ENCODE data around the gene RPH3AL. TPM values are rescaled to one million over a fixed set of nuclear protein-coding genes. Genes with fewer than 3 reads are reported as not detected.
"Not testable (repeated sequence)": the region's sequence is repeated elsewhere in the genome, so short reads cannot be mapped to it uniquely, and the experiment has no call there.

The RPH3AL gene
- total RNA-seq, 1 experiment from 2014 or later: 24.9 TPM

GRCh38 chr17:372157-373152 is 19.8 kb upstream of the RPH3AL start:
- POLR2A ChIA-PET (ENCODE audit: unreplicated experiment): no interaction called here
- Histone ChIP-seq H3K9me3 (ENCODE audit: low read length) (no peaks in the 10 kb centered on the region), H4K20me1 (ENCODE audit: low read length) (no peaks in the 10 kb centered on the region), H3K36me3 (ENCODE audit: low read depth, low read length) (no peaks in the 10 kb centered on the region), H3K4me3 (ENCODE audit: low read length) (no peak overlapping the region), H3F3A (ENCODE audit: low read length, unreplicated experiment) (no peaks in the 10 kb centered on the region), H2AFZ (ENCODE audit: low read length) (no peak overlapping the region), H3K79me2 (ENCODE audit: low read length) (no peaks in the 10 kb centered on the region), H3K9me2 (replicated peaks; ENCODE audit: low read length) (no peaks in the 10 kb centered on the region), H3K9ac (ENCODE audit: low read length) (no peak overlapping the region), H3K4me1 (ENCODE audit: insufficient read depth, low read length) (peaks cover 4% of the 10 kb centered on the region; the same call in 1 of the 2 replicates), H3K4me2 (ENCODE audit: low read length) (no peak overlapping the region), H3K27me3 (ENCODE audit: low read length) (no peaks in the 10 kb centered on the region), H3K27ac (ENCODE audit: low read length) (no peak overlapping the region)
- intact Hi-C loops (cut with micrococcal nuclease): no loop called here
- CTCF ChIA-PET: no interaction called here
- DNase-seq (no peak), ATAC-seq (no peak)
- no TSS peak for BruUV-seq (replicated peaks)
- TF ChIP-seq CTCF (conservative IDR thresholded peaks at IDR 0.05; ENCODE audit: low read depth, low read length): no peak
- no peak for TF ChIP-seq EZH2 (IDR thresholded peaks at IDR 0.05; ENCODE audit: low read length, unreplicated experiment)
- no peak for TF ChIP-seq EZH2phosphoT487 (IDR thresholded peaks at IDR 0.05; ENCODE audit: borderline replicate concordance, low read length)

- H3K4me1 ChIP-seq (ENCODE audit: insufficient read depth, low read length): peaks cover 4% of the 10 kb centered on the region; the same call in 1 of the 2 replicates
- H4K20me1 ChIP-seq (ENCODE audit: low read length): no peaks in the 10 kb centered on the region
- H3K27me3 ChIP-seq (ENCODE audit: low read length): no peaks in the 10 kb centered on the region
- intact Hi-C loops (cut with micrococcal nuclease): no loop called here
- TF ChIP-seq EZH2 (IDR thresholded peaks at IDR 0.05; ENCODE audit: low read length, unreplicated experiment) (no peak), EZH2phosphoT487 (IDR thresholded peaks at IDR 0.05; ENCODE audit: borderline replicate concordance, low read length) (no peak), CTCF (conservative IDR thresholded peaks at IDR 0.05; ENCODE audit: low read depth, low read length) (no peak)
- no peaks in the 10 kb centered on the region for H3K9me3 ChIP-seq (ENCODE audit: low read length)
- H3K4me2 ChIP-seq (ENCODE audit: low read length): no peak overlapping the region
- no peaks in the 10 kb centered on the region for H3K79me2 ChIP-seq (ENCODE audit: low read length)
- H3F3A ChIP-seq (ENCODE audit: low read length, unreplicated experiment): no peaks in the 10 kb centered on the region
- H3K9ac ChIP-seq (ENCODE audit: low read length): no peak overlapping the region
- BruUV-seq (replicated peaks): no TSS peak
- CTCF ChIA-PET: no interaction called here
- POLR2A ChIA-PET (ENCODE audit: unreplicated experiment): no interaction called here
- DNase-seq (no peak), ATAC-seq (no peak)
- H2AFZ ChIP-seq (ENCODE audit: low read length): no peak overlapping the region
- H3K27ac ChIP-seq (ENCODE audit: low read length): no peak overlapping the region
- no peaks in the 10 kb centered on the region for H3K9me2 ChIP-seq (replicated peaks; ENCODE audit: low read length)
- H3K36me3 ChIP-seq (ENCODE audit: low read depth, low read length): no peaks in the 10 kb centered on the region
- no peak overlapping the region for H3K4me3 ChIP-seq (ENCODE audit: low read length)
These were observed 19.0 kb upstream of the RPH3AL start for GRCh38 chr17:371583-371982.

GRCh38 chr17:367656-368055 is 15.0 kb upstream of the RPH3AL start:
- H2AFZ ChIP-seq (ENCODE audit: low read length); H3K79me2 ChIP-seq (ENCODE audit: low read length); DNase-seq; H3K4me3 ChIP-seq (ENCODE audit: low read length); H3K36me3 ChIP-seq (ENCODE audit: low read depth, low read length); H3K27me3 ChIP-seq (ENCODE audit: low read length); H3K4me2 ChIP-seq (ENCODE audit: low read length); intact Hi-C loops (cut with micrococcal nuclease); H3K27ac ChIP-seq (ENCODE audit: low read length); ATAC-seq; H3F3A ChIP-seq (ENCODE audit: low read length, unreplicated experiment); H3K9ac ChIP-seq (ENCODE audit: low read length); POLR2A ChIA-PET (ENCODE audit: unreplicated experiment); H3K4me1 ChIP-seq (ENCODE audit: insufficient read depth, low read length); H3K9me3 ChIP-seq (ENCODE audit: low read length); H4K20me1 ChIP-seq (ENCODE audit: low read length); CTCF ChIA-PET; H3K9me2 ChIP-seq (replicated peaks; ENCODE audit: low read length); BruUV-seq (replicated peaks): not testable (repeated sequence)

- BruUV-seq (replicated peaks); H4K20me1 ChIP-seq (ENCODE audit: low read length); H2AFZ ChIP-seq (ENCODE audit: low read length); H3K9ac ChIP-seq (ENCODE audit: low read length); POLR2A ChIA-PET (ENCODE audit: unreplicated experiment); intact Hi-C loops (cut with micrococcal nuclease); H3K36me3 ChIP-seq (ENCODE audit: low read depth, low read length); H3K79me2 ChIP-seq (ENCODE audit: low read length); H3K9me3 ChIP-seq (ENCODE audit: low read length); H3K4me3 ChIP-seq (ENCODE audit: low read length); DNase-seq; CTCF ChIA-PET; ATAC-seq; H3F3A ChIP-seq (ENCODE audit: low read length, unreplicated experiment); H3K4me2 ChIP-seq (ENCODE audit: low read length); H3K9me2 ChIP-seq (replicated peaks; ENCODE audit: low read length); H3K4me1 ChIP-seq (ENCODE audit: insufficient read depth, low read length); H3K27me3 ChIP-seq (ENCODE audit: low read length); H3K27ac ChIP-seq (ENCODE audit: low read length): not testable (repeated sequence)
These were observed 14.3 kb upstream of the RPH3AL start for GRCh38 chr17:366657-367615.

Measured in PC-3 (cell line).